ENCODE data around the gene STOM.

Gene STOM

GRCh38 chr9:121326901-121327613 is 43.0 kb downstream of the STOM start:
- Histone ChIP-seq H3K4me1 (ENCODE audit: control insufficient read depth, insufficient read depth, low read length) (no peaks in the 10 kb centered on the region), H3K4me3 (ENCODE audit: low read depth, low read length) (no peak overlapping the region), H3K36me3 (ENCODE audit: control insufficient read depth, insufficient read depth, low read length) (peaks cover 58% of the 10 kb centered on the region), H3K9me3 (ENCODE audit: control insufficient read depth, insufficient read depth, low read depth, low read length) (no peaks in the 10 kb centered on the region), H3K27ac (ENCODE audit: low read depth, low read length) (no peak overlapping the region), H3K9ac (ENCODE audit: low read length) (no peak overlapping the region), H3K27me3 (ENCODE audit: control insufficient read depth, insufficient read depth, low read length) (no peaks in the 10 kb centered on the region)

- Histone ChIP-seq H3K4me3 (ENCODE audit: low read depth, low read length) (no peak overlapping the region), H3K27me3 (ENCODE audit: control insufficient read depth, insufficient read depth, low read length) (no peaks in the 10 kb centered on the region), H3K9me3 (ENCODE audit: control insufficient read depth, insufficient read depth, low read depth, low read length) (no peaks in the 10 kb centered on the region), H3K4me1 (ENCODE audit: control insufficient read depth, insufficient read depth, low read length) (no peaks in the 10 kb centered on the region), H3K36me3 (ENCODE audit: control insufficient read depth, insufficient read depth, low read length) (peaks cover 54% of the 10 kb centered on the region), H3K9ac (ENCODE audit: low read length) (no peak overlapping the region), H3K27ac (ENCODE audit: low read depth, low read length) (no peak overlapping the region)
Observed at GRCh38 chr9:121326130-121326838, 43.8 kb downstream of the STOM start.

- no peaks in the 10 kb centered on the region for H3K27me3 ChIP-seq (ENCODE audit: control insufficient read depth, insufficient read depth, low read length)
- no peak overlapping the region for H3K27ac ChIP-seq (ENCODE audit: low read depth, low read length)
- peaks cover 52% of the 10 kb centered on the region for H3K36me3 ChIP-seq (ENCODE audit: control insufficient read depth, insufficient read depth, low read length)
- no peak overlapping the region for H3K4me3 ChIP-seq (ENCODE audit: low read depth, low read length)
- H3K9me3 ChIP-seq (ENCODE audit: control insufficient read depth, insufficient read depth, low read depth, low read length), result no peaks in the 10 kb centered on the region
- H3K9ac ChIP-seq (ENCODE audit: low read length), result no peak overlapping the region
- no peaks in the 10 kb centered on the region for H3K4me1 ChIP-seq (ENCODE audit: control insufficient read depth, insufficient read depth, low read length)
Observed at GRCh38 chr9:121325387-121325786, 44.7 kb downstream of the STOM start.

- Histone ChIP-seq H3K9me3 (ENCODE audit: control insufficient read depth, insufficient read depth, low read depth, low read length) (no peaks in the 10 kb centered on the region), H3K36me3 (ENCODE audit: control insufficient read depth, insufficient read depth, low read length) (peaks cover 48% of the 10 kb centered on the region), H3K27ac (ENCODE audit: low read depth, low read length) (no peak overlapping the region), H3K4me1 (ENCODE audit: control insufficient read depth, insufficient read depth, low read length) (no peaks in the 10 kb centered on the region), H3K9ac (ENCODE audit: low read length) (no peak overlapping the region), H3K27me3 (ENCODE audit: control insufficient read depth, insufficient read depth, low read length) (no peaks in the 10 kb centered on the region), H3K4me3 (ENCODE audit: low read depth, low read length) (no peak overlapping the region)
Observed at GRCh38 chr9:121324755-121325154, 45.3 kb downstream of the STOM start.

- Histone ChIP-seq H3K36me3 (ENCODE audit: control insufficient read depth, insufficient read depth, low read length) (peaks cover 44% of the 10 kb centered on the region), H3K27ac (ENCODE audit: low read depth, low read length) (no peak overlapping the region)
Observed at GRCh38 chr9:121324316-121324715, 45.7 kb downstream of the STOM start.

GRCh38 chr9:121323449-121324151 is 46.5 kb downstream of the STOM start:
- H3K27ac ChIP-seq (ENCODE audit: low read depth, low read length), result no peak overlapping the region
- H3K4me1 ChIP-seq (ENCODE audit: control insufficient read depth, insufficient read depth, low read length), result no peaks in the 10 kb centered on the region
- H3K27me3 ChIP-seq (ENCODE audit: control insufficient read depth, insufficient read depth, low read length), result no peaks in the 10 kb centered on the region
- no peak overlapping the region for H3K4me3 ChIP-seq (ENCODE audit: low read depth, low read length)
- no peak overlapping the region for H3K9ac ChIP-seq (ENCODE audit: low read length)
- no peaks in the 10 kb centered on the region for H3K9me3 ChIP-seq (ENCODE audit: control insufficient read depth, insufficient read depth, low read depth, low read length)
- H3K36me3 ChIP-seq (ENCODE audit: control insufficient read depth, insufficient read depth, low read length), result peaks cover 37% of the 10 kb centered on the region

More at GRCh38 chr9:121324316-121324715, 45.7 kb downstream of the STOM start:
- H3K9ac ChIP-seq (ENCODE audit: low read length), result no peak overlapping the region
- no peaks in the 10 kb centered on the region for H3K9me3 ChIP-seq (ENCODE audit: control insufficient read depth, insufficient read depth, low read depth, low read length)
- H3K4me1 ChIP-seq (ENCODE audit: control insufficient read depth, insufficient read depth, low read length), result no peaks in the 10 kb centered on the region
- no peaks in the 10 kb centered on the region for H3K27me3 ChIP-seq (ENCODE audit: control insufficient read depth, insufficient read depth, low read length)
- H3K4me3 ChIP-seq (ENCODE audit: low read depth, low read length), result no peak overlapping the region

- Histone ChIP-seq H3K36me3 (ENCODE audit: control insufficient read depth, insufficient read depth, low read length) (peaks cover 32% of the 10 kb centered on the region), H3K4me3 (ENCODE audit: low read depth, low read length) (no peak overlapping the region), H3K9ac (ENCODE audit: low read length) (no peak overlapping the region), H3K27me3 (ENCODE audit: control insufficient read depth, insufficient read depth, low read length) (no peaks in the 10 kb centered on the region), H3K27ac (ENCODE audit: low read depth, low read length) (no peak overlapping the region), H3K4me1 (ENCODE audit: control insufficient read depth, insufficient read depth, low read length) (no peaks in the 10 kb centered on the region), H3K9me3 (ENCODE audit: control insufficient read depth, insufficient read depth, low read depth, low read length) (no peaks in the 10 kb centered on the region)
Observed at GRCh38 chr9:121322737-121323448, 47.2 kb downstream of the STOM start.

- Histone ChIP-seq H3K9ac (ENCODE audit: low read length) (no peak overlapping the region), H3K9me3 (ENCODE audit: control insufficient read depth, insufficient read depth, low read depth, low read length) (no peaks in the 10 kb centered on the region), H3K4me3 (ENCODE audit: low read depth, low read length) (no peak overlapping the region), H3K4me1 (ENCODE audit: control insufficient read depth, insufficient read depth, low read length) (no peaks in the 10 kb centered on the region), H3K27me3 (ENCODE audit: control insufficient read depth, insufficient read depth, low read length) (no peaks in the 10 kb centered on the region), H3K36me3 (ENCODE audit: control insufficient read depth, insufficient read depth, low read length) (peaks cover 32% of the 10 kb centered on the region), H3K27ac (ENCODE audit: low read depth, low read length) (no peak overlapping the region)
Observed at GRCh38 chr9:121322037-121322736, 47.9 kb downstream of the STOM start.

GRCh38 chr9:121321016-121321503 is 49.0 kb downstream of the STOM start:
- peaks cover 26% of the 10 kb centered on the region; the same call in 1 of the 2 replicates for H3K36me3 ChIP-seq (ENCODE audit: control insufficient read depth, insufficient read depth, low read length)
- H3K9ac ChIP-seq (ENCODE audit: low read length), result no peak overlapping the region
- no peaks in the 10 kb centered on the region for H3K9me3 ChIP-seq (ENCODE audit: control insufficient read depth, insufficient read depth, low read depth, low read length)
- H3K4me3 ChIP-seq (ENCODE audit: low read depth, low read length), result no peak overlapping the region
- no peaks in the 10 kb centered on the region for H3K4me1 ChIP-seq (ENCODE audit: control insufficient read depth, insufficient read depth, low read length)
- no peak overlapping the region for H3K27ac ChIP-seq (ENCODE audit: low read depth, low read length)
- no peaks in the 10 kb centered on the region for H3K27me3 ChIP-seq (ENCODE audit: control insufficient read depth, insufficient read depth, low read length)

GRCh38 chr9:121319383-121319780 is 50.7 kb downstream of the STOM start:
- no peak overlapping the region for H3K4me3 ChIP-seq (ENCODE audit: low read depth, low read length)
- no peaks in the 10 kb centered on the region for H3K27me3 ChIP-seq (ENCODE audit: control insufficient read depth, insufficient read depth, low read length)
- no peak overlapping the region for H3K27ac ChIP-seq (ENCODE audit: low read depth, low read length)
- no peaks in the 10 kb centered on the region for H3K9me3 ChIP-seq (ENCODE audit: control insufficient read depth, insufficient read depth, low read depth, low read length)
- no peak overlapping the region for H3K9ac ChIP-seq (ENCODE audit: low read length)
- H3K4me1 ChIP-seq (ENCODE audit: control insufficient read depth, insufficient read depth, low read length), result no peaks in the 10 kb centered on the region
- H3K36me3 ChIP-seq (ENCODE audit: control insufficient read depth, insufficient read depth, low read length), result peaks cover 14% of the 10 kb centered on the region; the same call in 1 of the 2 replicates

All from HUES6 (cell line).